Activated T-helper 2 cell treated with anti-CD3 and anti-CD28 coated beads, Interferon-gamma antibody, Interleukin-2, Interleukin-4, amounts not matched to agents 10 μg/mL and 5 μg/mL and 100 μg/mL, durations not matched to agents 14 hours and 24 hours and 36 hours (primary cell): Measurements from ENCODE around the gene GPR17. TPM values are rescaled to one million over a fixed set of nuclear protein-coding genes. Genes with fewer than 3 reads are reported as not detected.

ENCODE experiments used
- DNase-seq: peaks from one replicate; pipeline ENCODE4 v3.0.0; 2021; ENCODE audit warnings: low spot score
- H3K27ac Mint-ChIP-seq: one replicate; pipeline ENCODE4 v1.8.0; 2021; ENCODE audit warnings: mixed read lengths
- H3K27me3 Mint-ChIP-seq: one replicate; pipeline ENCODE4 v1.8.0; 2021; ENCODE audit warnings: low read depth, mixed read lengths
- H3K36me3 Mint-ChIP-seq: one replicate; pipeline ENCODE4 v1.8.0; 2021; ENCODE audit warnings: low read depth, mixed read lengths
- H3K4me1 Mint-ChIP-seq: one replicate; pipeline ENCODE4 v1.8.0; 2021; ENCODE audit warnings: low read depth, mixed read lengths
- H3K4me3 Mint-ChIP-seq: one replicate; pipeline ENCODE4 v1.8.0; 2021; ENCODE audit warnings: low read depth, mild to moderate bottlenecking, moderate library complexity, mixed read lengths
- H3K9me3 Mint-ChIP-seq: one replicate; pipeline ENCODE4 v1.8.0; 2021; ENCODE audit warnings: mixed read lengths
- intact Hi-C: fragments of 100-400 bp; cut with micrococcal nuclease; formaldehyde crosslinking; loops from one replicate; pipeline ENCODE4 v1.15.1; 2023
- total RNA-seq: library from RNA; stranded (reverse); gene quantifications from 2 replicates; pipeline ENCODE4 v1.2.3, GENCODE V29; 2022

The GPR17 gene
- total RNA-seq, 1 donor from 2014 or later: not detected

- DNase-seq: no peak
- no peaks in the 10 kb centered on the region for H3K27me3 Mint-ChIP-seq
- no peak overlapping the region for H3K4me3 Mint-ChIP-seq
- H3K36me3 Mint-ChIP-seq: no peaks in the 10 kb centered on the region
- H3K9me3 Mint-ChIP-seq: no peaks in the 10 kb centered on the region
- H3K27ac Mint-ChIP-seq: no peak overlapping the region
- intact Hi-C loops: no loop called here
- H3K4me1 Mint-ChIP-seq: peaks cover 3% of the 10 kb centered on the region
Observed at GRCh38 chr2:127628767-127629614, 17.0 kb upstream of the GPR17 start.

DNA sequence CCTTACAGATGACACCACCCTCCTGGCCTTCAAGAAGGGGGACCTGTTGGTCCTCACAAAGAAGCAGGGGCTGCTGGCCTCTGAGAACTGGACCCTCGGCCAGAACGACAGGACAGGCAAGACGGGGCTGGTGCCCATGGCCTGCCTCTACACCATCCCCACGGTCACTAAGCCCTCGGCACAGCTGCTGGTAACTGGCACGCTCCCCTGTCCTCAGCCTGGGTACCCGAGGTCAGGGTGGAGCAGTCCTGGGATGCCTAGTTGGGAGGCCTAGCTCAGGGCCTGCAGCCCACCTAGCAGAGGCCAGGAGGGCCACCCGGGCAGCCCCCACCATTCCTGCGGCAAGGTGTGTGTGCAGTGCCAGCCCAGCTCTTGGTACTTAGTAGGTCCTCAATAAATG is 16.3 kb upstream of the GPR17 start:
- no peaks in the 10 kb centered on the region for H3K36me3 Mint-ChIP-seq
- H3K4me3 Mint-ChIP-seq: no peak overlapping the region
- no peak overlapping the region for H3K27ac Mint-ChIP-seq
- H3K9me3 Mint-ChIP-seq: no peaks in the 10 kb centered on the region
- H3K4me1 Mint-ChIP-seq: peaks cover 3% of the 10 kb centered on the region
- intact Hi-C loops: no loop called here
- no peaks in the 10 kb centered on the region for H3K27me3 Mint-ChIP-seq
- DNase-seq: no peak

- H3K27ac Mint-ChIP-seq: no peak overlapping the region
- DNase-seq: no peak
- no peaks in the 10 kb centered on the region for H3K36me3 Mint-ChIP-seq
- no peaks in the 10 kb centered on the region for H3K9me3 Mint-ChIP-seq
- intact Hi-C loops: no loop called here
- no peaks in the 10 kb centered on the region for H3K27me3 Mint-ChIP-seq
- no peak overlapping the region for H3K4me3 Mint-ChIP-seq
- peaks cover 3% of the 10 kb centered on the region for H3K4me1 Mint-ChIP-seq
Observed at GRCh38 chr2:127630096-127630863, 15.7 kb upstream of the GPR17 start.

GRCh38 chr2:127630864-127631540 is 15.0 kb upstream of the GPR17 start:
- Mint-ChIP-seq H3K4me3 (no peak overlapping the region), H3K27ac (no peak overlapping the region), H3K27me3 (no peaks in the 10 kb centered on the region), H3K36me3 (no peaks in the 10 kb centered on the region), H3K9me3 (no peaks in the 10 kb centered on the region), H3K4me1 (peaks cover 3% of the 10 kb centered on the region)
- no peak for DNase-seq
- intact Hi-C loops: no loop called here

DNA sequence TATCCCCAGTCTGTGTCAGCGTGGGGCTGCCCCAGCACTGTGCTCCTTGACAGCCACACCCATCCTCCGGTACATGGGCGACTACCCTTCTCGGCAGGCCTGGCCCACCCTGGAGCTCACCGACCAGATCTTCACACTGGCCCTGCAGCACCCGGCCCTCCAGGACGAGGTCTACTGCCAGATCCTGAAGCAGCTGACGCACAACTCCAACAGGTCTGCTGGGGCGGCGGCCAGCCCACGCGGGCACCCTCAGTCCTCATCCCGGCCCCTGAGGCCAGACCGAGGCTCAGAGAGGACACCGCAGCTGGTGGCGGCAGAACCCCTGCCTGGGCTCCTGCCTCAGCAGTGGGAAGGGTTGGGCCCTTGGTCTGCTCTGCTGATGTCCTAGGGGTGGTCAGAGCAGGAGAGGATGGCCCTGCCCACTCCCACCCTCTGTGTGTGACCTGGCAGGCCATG is 14.4 kb upstream of the GPR17 start:
- Mint-ChIP-seq H3K36me3 (no peaks in the 10 kb centered on the region), H3K27ac (no peak overlapping the region), H3K9me3 (no peaks in the 10 kb centered on the region), H3K4me1 (peaks cover 3% of the 10 kb centered on the region), H3K27me3 (no peaks in the 10 kb centered on the region), H3K4me3 (no peak overlapping the region)
- DNase-seq: no peak
- intact Hi-C loops: no loop called here

DNA sequence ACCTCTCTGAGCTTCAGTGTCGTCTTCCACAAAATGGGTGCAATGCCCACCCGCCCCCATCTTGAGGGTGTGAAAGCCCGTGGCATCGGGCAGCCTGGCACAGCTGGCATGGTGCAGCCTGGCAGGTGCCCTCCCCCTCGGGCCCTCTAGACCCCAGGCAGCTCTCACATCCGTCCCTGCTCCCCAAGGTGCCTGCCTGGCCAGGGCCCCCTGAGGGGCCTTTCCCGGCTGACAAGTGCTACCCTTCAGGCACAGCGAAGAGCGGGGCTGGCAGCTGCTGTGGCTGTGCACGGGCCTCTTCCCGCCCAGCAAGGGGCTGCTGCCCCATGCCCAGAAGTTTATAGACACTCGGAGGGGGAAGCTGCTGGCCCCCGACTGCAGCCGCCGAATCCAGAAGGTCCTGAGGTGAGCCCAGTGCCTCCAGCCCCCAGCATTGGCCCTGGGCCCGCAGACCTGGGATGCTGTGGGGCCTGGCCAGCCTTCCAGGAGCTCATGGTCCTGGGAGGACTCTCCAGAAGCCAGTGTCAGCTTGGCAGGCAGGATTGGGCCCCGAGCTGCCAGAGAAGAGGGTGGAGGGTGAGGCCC is 13.9 kb upstream of the GPR17 start:
- peaks cover 3% of the 10 kb centered on the region for H3K4me1 Mint-ChIP-seq
- intact Hi-C loops: no loop called here
- no peak overlapping the region for H3K4me3 Mint-ChIP-seq
- H3K27me3 Mint-ChIP-seq: no peaks in the 10 kb centered on the region
- H3K36me3 Mint-ChIP-seq: no peaks in the 10 kb centered on the region
- DNase-seq: no peak
- no peaks in the 10 kb centered on the region for H3K9me3 Mint-ChIP-seq
- no peak overlapping the region for H3K27ac Mint-ChIP-seq

DNA sequence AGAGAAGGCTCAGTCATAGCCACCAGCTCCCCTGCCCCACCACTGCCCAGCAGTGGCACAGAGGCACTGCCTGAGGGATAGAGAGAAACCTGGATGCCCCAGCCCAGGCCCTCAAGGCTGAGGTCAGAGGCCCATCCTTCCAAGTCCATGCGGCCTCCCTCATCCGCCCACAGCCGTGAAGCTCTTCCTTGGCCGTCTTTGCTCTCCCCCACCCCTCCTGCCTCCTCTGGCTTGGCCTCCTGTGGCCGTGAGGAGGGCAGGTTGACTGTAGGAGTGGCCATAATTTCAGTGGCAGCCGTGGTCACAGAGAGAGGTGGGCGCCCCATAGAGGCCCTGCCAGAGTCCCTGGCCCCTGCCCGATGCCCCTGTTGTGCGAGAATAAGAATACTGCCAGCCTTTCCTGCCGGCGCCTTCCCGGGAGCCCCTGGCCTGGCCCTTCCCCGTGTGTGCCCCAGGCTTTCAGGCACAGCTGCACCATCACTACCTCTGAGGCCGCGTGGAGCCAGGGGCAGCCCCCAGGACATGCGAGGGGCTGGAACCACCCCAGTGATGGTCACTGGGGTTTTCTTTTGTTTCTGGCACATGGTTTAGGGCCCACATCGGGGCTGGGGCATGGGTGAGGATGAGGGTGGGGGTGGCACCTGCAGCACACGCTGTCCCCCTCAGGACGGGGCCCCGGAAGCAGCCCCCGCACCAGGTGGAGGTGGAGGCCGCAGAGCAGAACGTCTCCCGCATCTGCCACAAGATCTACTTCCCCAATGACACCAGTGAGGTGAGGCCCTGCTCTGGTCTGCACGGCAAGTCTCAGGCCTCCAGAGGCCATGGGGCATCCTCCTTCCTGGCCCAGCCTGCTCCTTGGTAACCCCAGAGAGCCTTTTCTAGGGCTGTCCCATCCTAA is 13.1 kb upstream of the GPR17 start:
- H3K36me3 Mint-ChIP-seq: no peaks in the 10 kb centered on the region
- H3K4me1 Mint-ChIP-seq: peaks cover 4% of the 10 kb centered on the region
- H3K27me3 Mint-ChIP-seq: no peaks in the 10 kb centered on the region
- H3K27ac Mint-ChIP-seq: no peak overlapping the region
- no peak for DNase-seq
- no peak overlapping the region for H3K4me3 Mint-ChIP-seq
- no peaks in the 10 kb centered on the region for H3K9me3 Mint-ChIP-seq
- intact Hi-C loops: no loop called here

- H3K4me1 Mint-ChIP-seq: peaks cover 10% of the 10 kb centered on the region
- intact Hi-C loops: no loop called here
- H3K27ac Mint-ChIP-seq: no peak overlapping the region
- DNase-seq: no peak
- H3K9me3 Mint-ChIP-seq: no peaks in the 10 kb centered on the region
- H3K27me3 Mint-ChIP-seq: no peaks in the 10 kb centered on the region
- no peaks in the 10 kb centered on the region for H3K36me3 Mint-ChIP-seq
- H3K4me3 Mint-ChIP-seq: no peak overlapping the region
Observed at GRCh38 chr2:127633556-127634065, 12.3 kb upstream of the GPR17 start.

GRCh38 chr2:127634066-127634617 is 11.8 kb upstream of the GPR17 start:
- DNase-seq: no peak
- H3K27me3 Mint-ChIP-seq: no peaks in the 10 kb centered on the region
- no peak overlapping the region for H3K27ac Mint-ChIP-seq
- no peaks in the 10 kb centered on the region for H3K36me3 Mint-ChIP-seq
- intact Hi-C loops: no loop called here
- no peak overlapping the region for H3K4me3 Mint-ChIP-seq
- peaks cover 10% of the 10 kb centered on the region for H3K4me1 Mint-ChIP-seq
- no peaks in the 10 kb centered on the region for H3K9me3 Mint-ChIP-seq

- H3K27ac Mint-ChIP-seq: no peak overlapping the region
- no peaks in the 10 kb centered on the region for H3K9me3 Mint-ChIP-seq
- H3K4me3 Mint-ChIP-seq: no peak overlapping the region
- intact Hi-C loops: no loop called here
- no peak for DNase-seq
- no peaks in the 10 kb centered on the region for H3K36me3 Mint-ChIP-seq
- peaks cover 10% of the 10 kb centered on the region for H3K4me1 Mint-ChIP-seq
- H3K27me3 Mint-ChIP-seq: no peaks in the 10 kb centered on the region
Observed at GRCh38 chr2:127634626-127635379, 11.2 kb upstream of the GPR17 start.
